NCI-H526 treated with DMSO at 0.1 percent for 48 hours (cell line): Measurements from ENCODE around the gene JARID2.

Source experiments
- DNase-seq: peaks from one replicate; lab custom pipeline; 2025; lab: John Stamatoyannopoulos, UW

JARID2 gene

DNA sequence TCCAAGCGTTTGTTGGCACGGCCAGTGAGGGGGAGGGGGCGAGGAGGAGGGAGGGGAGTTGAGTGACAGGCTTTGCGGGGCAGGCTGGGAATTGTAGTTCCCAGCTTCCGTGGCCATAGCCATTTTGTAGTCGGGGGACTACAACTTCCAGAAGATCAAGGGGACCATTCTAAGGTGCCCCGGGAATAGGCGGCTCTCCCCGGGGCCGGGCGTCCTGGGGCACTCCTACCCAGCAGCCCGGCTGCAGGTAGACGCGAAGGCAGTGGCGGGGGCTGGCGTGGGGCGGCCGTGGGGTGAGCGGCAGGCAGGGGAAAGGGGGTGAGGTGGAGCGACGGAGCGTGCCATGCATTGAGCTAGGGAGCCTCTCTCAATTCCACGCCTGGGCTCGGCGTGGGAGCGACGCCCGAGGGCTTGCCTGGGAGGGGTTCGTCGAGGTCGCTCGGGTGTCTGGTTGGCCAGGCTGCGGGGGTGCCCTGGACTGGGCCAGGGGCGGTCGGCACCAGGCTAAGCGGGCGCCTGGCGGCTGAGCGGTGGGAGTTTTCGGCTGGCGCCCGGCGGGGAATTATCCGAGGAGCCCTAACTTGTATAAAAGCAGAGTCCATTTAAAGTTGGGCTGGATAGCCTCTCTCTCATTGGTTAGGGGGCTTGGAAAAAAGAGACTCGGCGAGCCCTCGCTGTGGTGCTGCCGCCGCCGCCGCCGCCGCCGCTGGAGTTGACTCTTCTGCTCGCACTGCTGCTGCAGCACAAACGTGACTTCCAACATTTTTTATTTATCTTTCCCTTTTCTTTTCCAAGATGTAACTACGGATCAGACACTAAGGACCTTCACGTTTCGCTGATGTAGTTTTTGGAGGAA is at the start of gene JARID2:
TSS of gene JARID2 (plus strand) at position 709 of the 856 bp plus-strand sequence. CDS start 471 bp downstream, outside the sequence.
- peak; percentile 90 for DNase-seq

DNA sequence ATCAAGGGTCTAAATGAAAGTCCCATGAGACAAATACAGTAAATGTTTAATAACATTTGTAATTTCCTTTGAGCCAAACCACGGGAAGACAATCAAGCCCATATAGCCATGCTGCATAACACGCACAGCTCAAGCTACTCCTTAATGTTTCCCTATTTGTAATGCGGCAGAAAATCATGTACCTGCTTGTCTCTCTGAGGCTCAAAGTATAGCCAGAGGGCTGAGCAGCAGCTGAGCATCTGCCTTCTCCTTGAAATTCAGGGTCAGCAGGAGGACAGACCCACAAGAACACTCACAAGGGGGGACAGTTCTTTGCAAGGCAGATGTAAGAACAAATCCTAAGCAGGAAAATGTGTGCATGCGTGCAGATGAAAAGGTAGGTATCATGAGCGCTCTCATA is 45.8 kb upstream of the JARID2 start:
- no peak for DNase-seq

DNA sequence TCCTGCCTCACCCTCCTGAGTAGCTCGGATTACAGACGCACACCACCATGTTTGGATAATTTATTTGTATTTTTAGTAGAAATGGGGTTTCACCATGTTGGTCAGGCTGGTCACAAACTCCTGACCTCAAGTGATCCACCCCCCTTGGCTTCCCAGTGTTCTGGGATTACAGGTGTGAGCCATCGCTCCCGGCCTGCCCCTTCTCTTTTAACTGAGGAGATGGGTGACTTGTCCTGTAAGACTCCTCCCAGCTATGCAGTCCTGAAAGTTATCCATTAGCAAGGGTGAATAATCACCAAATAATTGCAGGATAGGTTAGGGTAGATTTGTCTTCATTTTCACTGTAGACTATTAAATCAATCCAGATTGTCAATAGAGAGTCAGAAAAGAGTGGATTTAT is 40.5 kb upstream of the JARID2 start:
- no peak for DNase-seq

- DNase-seq = no peak
These were observed 39.0 kb upstream of the JARID2 start for GRCh38 chr6:15206887-15207286.

GRCh38 chr6:15207923-15208322 is 37.9 kb upstream of the JARID2 start:
- no peak for DNase-seq

- DNase-seq = no peak
These were observed 31.9 kb upstream of the JARID2 start for GRCh38 chr6:15213838-15214400.

- DNase-seq = no peak
These were observed 27.5 kb upstream of the JARID2 start for GRCh38 chr6:15218401-15218800.

- no peak for DNase-seq
These were observed 25.8 kb upstream of the JARID2 start for GRCh38 chr6:15220062-15220461.

DNA sequence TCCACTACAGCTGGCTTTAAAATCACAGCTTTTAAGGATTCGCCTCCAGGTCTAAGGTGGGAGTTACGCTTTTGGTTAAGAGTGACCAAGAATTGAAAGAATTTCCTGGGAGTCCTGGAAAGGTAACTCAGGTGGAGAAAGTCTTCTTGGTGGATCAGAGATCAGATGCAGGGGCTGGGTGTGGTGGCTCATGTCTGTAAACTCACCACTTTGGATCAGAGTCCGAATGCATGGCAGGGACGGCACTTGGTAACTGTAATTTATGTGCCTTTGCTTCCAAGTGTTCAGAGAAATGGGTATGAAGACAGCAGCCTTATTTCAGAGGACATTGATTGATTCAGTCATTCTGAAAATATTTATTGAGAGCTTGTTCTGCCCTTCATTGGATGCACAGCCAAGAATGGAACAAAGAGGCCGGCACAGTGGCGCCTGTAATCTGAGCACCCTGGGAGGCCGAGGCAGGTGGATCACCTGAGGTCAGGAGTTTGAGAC is 18.0 kb upstream of the JARID2 start:
- no peak for DNase-seq

- no peak for DNase-seq
These were observed 15.0 kb upstream of the JARID2 start for GRCh38 chr6:15230827-15231226.

DNA sequence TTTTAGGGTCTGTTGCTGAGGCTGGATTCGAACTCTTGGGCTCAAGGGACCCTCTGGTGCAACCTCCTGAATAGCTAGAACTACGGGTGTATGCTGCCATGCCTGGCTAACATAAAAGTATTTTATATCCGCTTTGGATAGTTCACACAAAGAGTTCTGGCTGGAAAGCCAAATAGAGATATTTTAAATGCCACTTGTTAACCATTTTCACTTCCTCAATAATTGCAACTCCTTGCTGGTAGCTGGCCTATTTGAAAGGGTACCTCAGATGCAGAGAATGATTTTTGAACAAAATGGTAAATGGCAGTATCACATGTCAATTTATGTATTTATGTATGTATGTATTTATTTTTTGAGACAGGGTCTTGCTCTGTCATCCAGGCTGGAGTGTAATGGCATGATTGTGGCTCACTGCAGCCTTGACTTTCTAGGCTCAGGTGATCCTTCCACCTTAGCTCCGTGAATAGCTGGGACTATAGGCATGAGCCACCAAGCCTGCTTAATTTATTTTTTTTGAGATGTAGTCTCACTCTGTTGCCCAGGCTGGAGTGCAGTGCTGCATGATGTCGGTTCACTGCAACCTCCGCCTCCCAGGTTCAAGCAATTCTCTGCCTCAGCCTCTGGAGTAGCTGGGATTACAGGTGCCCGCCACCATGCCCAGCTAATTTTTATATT is 12.9 kb upstream of the JARID2 start:
- DNase-seq = no peak

DNA sequence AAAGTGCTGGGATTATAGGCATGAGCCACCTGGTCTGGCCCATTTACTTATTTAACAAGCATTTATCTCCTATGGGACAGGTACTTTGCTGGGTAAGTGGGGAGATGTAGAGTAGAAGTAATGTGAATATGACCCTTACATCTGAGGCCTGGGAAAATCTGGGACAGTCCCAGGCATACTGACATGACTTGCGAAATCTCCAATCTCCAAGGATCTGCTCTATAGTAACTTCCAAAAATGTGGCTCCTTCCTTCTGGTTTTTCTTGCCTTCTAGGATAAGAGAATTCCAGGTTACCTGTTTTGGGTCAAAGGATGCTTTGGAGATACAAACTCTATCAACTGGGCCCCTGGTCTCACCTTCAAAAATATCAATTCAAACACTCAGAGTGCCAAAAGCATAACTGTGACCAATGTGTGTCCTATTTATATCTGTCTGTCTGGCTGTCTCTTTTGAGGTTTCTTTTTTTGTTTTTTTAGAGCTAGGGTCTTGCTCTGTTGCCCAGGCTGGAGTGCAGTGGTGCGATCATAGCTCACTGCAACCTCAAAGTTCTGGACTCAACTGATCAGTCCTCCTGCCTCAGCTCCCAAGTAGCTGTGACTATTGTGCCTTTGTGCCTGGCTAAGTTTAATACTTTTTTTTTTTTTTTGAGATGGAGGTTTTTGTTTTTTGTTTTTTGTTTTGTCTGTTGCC is 11.7 kb upstream of the JARID2 start:
- no peak for DNase-seq

- no peak for DNase-seq
These were observed 6.1 kb upstream of the JARID2 start for GRCh38 chr6:15239616-15240364.

GRCh38 chr6:15242503-15242902 is 3.4 kb upstream of the JARID2 start:
- no peak for DNase-seq

GRCh38 chr6:15242937-15243614 is 2.8 kb upstream of the JARID2 start:
- DNase-seq = no peak

DNA sequence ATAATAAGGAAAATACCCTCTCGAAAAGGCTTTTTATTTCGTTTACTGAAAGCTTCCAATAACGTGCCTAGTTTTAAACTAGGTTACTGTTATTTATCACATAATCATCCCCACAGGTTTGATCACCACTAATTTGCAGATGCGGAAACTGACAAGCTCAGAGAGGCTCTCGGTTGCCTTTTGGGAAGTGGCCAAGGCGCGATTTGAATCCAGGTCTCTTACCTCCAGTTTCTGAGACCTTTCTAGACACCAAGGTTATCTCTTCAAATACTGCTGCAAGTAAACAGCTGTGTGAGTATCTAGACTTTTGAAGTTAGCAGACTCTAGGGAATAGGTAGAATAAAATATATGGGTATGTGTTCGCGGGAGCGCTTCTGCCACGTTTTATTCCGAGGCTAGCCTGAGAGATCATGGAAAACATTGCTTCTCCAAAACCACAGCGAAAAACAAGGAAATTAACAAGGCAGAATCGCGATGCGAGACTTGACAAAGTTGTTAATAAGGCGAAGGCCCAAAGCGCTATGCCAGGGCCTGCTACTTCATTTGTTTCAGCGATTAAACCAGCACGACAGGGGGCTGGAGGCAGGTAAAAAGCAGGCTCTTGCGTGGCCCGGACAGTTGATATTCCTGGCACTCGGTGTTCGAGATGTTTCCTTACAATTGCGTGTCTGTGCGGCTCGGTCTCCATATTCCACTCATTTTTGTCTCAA is 1.8 kb upstream of the JARID2 start:
- peak; percentile 35 for DNase-seq

- peak; percentile 62 for DNase-seq
These were observed 1.1 kb upstream of the JARID2 start for GRCh38 chr6:15244620-15245360.

GRCh38 chr6:15246217-15246665 is 372 bp downstream of the JARID2 start:
- no peak for DNase-seq
